Measurements from ENCODE around the gene ALKBH5.

The ALKBH5 gene

DNA sequence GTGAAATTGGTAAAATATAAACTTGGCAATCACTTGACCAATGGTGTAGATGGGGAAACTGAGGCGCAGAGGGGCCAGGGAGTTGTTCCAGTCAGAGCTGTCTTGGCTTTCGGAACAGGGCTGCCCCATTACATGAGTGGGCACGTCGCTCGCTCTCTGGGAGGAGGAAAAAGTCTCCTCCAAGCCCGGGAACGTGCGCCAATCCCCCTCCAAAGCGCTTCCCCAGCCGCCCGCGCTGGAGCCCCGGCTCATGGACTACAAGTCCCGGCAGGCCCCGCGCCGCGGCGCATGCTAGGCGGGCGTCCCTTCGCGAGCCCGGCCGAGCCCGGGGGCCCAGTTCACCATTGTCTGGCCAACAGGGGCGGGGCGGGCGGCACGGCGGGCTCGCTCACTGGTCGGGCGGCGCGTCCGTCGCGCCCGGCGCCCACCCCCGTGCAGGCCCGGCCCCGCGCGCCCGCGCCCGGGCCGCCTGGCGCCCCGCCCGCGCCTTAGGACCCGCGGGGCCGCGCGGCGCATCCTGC, 41.6 kb downstream of the ALKBH5 start, which contains the start of gene LLGL1:
Gene LLGL1, plus strand, starts transcription at position 515 of the 521 bp plus-strand sequence. CDS start 48 bp downstream, outside the sequence.
- peak; percentile 97 for DNase-seq

GRCh38 chr17:18225642-18226283, 42.1 kb downstream of the ALKBH5 start:
- peak; percentile 83 for DNase-seq

- no peak for DNase-seq
Measured at GRCh38 chr17:18226284-18226945, 42.8 kb downstream of the ALKBH5 start.

GRCh38 chr17:18227635-18228034, 44.0 kb downstream of the ALKBH5 start:
- no peak for DNase-seq

- no peak for DNase-seq
Measured at GRCh38 chr17:18228176-18228682, 44.6 kb downstream of the ALKBH5 start.

DNA sequence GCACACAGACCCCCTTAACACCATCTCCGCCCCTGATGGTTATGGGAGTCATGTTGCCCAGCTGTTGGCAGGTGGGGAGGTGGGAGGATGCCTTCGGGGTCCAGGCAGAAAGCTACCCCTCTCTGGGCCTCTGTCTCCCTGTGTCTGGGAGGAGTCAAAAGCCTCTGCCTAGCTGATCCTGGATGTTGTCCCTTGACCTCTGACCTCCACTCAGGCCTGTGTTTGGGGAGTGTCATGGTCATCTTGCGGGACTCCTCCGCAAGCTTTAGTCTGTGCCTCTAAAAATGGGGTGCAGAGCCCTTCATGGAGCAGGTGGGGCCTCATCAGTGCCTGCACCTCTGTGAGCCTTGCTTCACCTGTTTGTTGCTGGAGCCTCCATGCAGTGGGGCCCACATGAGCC, 45.6 kb downstream of the ALKBH5 start:
- DNase-seq: no peak

DNA sequence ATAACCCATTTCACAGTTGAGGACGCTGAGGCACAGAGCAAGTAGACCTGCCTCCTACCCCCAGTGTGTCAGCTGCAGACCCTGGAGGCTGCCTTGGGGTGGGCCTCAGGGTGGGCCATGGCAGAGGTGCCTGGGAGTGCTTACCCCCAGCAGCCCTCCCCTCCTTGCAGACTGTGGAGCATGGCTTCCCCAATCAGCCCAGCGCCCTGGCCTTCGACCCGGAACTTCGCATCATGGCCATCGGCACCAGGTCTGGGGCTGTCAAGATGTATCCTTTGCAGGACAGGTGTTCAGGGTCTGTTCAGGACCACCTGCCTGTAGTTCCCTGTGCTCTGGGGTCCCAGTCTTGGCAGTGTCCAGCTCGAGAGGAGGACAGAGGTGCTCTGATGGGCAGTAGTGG, 46.1 kb downstream of the ALKBH5 start:
- DNase-seq: no peak

DNA sequence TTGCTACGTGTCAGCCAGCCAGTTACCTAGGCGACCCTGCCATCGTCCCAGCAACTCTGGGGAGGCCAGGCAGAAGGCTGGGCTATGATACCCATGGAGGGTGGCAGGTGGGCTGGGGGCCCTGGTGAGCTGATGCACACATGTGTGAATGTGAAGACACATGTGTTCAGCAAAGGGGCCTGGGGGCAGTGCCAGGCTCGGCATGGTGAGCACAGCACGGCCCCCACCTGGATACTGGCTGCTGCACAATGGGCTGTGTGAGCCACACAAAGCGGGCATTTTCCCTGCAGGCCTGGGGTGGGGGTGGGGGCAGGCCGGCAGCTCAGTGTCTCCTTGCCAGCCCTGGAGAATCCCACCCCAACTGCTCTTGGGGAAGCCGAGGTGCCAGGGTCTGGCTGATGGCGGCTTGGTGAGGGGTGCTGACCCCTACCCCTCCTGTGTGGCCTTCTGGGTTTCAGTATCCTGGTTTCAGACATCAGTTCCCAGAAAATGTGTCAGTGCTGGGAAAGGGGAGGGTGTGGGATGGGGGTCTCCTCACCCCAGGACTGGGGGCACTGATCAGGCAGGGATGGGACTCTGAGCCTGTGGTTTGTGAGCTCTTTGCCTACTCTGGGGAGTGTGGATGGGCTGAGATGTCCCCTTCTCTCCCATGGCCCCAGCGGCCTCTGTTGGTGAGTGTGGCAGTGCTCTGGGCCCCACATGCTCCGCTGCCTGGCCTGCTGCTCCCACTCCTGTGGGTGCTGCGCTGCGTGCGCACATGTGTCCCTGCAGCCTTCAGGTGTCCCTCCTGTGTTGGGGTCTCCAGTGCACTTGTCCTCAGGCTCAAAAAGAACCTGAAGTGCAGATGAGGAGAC, 46.9 kb downstream of the ALKBH5 start:
- DNase-seq: no peak

DNA sequence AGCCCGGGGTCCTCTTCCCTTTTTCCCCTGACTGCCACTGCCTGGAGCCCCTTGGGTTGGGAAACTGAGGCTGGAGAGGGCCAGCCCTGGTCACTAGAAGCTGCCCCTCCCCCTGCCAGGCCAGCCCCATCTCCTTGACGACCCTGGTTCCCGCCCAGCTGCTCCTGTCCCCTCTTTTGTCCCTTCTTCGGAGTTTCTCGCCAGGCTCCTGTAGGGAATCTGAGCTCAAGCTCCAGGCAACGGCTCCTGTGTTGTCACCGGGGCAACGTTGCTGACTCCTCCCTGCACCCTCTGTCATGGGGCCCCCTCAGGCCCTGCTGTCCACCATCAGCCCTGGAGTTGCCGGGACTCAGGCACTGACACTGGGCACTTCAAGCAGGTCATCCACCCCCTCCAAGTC, 47.5 kb downstream of the ALKBH5 start:
- no peak for DNase-seq

DNA sequence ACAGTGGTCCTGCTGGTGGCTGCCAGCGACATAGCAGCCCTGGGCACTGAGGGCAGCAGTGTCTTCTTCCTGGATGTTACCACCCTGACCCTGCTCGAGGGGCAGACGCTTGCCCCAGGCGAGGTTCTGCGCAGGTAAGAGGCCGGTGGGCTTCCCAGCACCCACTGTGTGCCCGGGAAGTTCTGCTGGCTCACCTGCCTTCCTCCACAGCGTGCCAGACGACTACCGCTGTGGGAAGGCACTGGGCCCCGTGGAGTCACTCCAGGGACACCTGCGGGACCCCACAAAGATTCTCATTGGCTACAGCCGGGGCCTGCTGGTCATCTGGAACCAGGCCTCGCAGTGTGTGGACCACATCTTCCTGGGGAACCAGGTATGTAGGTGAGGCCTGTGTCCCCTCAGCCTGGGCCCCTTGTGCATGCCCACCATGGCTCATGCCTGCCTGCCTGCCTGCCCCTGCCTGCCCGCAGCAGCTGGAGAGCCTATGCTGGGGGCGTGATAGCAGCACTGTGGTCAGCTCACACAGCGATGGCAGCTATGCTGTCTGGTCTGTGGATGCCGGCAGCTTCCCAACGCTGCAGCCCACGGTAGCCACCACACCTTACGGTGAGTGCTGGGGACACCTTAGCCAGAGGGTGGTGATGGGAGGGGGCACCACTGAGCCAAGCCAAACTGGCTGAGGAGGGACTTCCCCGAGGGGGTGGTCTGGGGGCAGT, 50.3 kb downstream of the ALKBH5 start:
- no peak for DNase-seq

DNA sequence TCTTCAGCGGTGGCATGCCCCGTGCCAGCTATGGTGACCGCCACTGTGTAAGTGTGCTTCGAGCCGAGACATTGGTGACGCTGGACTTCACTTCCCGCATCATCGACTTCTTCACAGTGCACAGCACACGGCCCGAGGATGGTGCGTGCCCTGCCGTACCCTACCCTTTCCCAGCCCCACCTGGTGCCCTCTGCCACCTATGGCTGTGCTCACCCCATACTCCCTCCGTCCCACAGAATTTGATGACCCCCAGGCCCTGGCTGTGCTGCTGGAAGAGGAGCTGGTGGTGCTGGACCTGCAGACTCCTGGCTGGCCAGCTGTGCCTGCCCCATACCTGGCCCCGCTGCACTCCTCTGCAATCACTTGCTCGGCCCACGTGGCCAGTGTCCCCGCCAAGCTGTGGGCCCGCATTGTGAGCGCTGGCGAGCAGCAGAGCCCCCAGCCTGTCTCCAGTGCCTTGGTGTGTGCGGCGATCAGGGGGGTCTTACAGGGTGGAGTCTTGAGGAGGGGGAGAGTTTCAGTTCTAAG, 51.3 kb downstream of the ALKBH5 start:
- no peak for DNase-seq

DNA sequence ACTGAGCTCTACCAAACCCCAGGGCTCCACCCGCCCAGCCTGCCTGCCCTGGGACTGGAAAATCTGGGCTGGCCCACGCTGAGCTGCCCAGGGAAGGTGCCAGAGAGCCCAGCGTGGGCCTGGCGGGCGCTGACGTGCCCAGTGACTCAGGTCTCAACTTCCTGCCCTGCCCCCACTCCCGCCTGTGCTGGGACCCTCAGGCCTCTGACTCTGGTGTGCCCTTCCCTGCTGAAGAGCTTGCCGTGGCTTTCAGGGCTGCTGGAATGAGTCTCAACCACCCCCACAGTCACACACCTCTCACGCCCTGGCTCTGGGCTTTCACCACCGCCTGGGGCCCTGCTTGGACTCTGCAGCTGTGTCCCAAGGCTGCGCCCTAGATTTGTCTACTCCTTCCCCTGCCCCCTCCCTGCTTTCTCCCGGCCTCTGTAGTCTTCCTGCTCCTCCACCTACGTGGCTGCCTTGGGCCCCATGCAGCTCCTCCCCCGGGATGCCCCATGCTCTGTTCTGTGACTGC, 52.2 kb downstream of the ALKBH5 start:
- no peak for DNase-seq

DNA sequence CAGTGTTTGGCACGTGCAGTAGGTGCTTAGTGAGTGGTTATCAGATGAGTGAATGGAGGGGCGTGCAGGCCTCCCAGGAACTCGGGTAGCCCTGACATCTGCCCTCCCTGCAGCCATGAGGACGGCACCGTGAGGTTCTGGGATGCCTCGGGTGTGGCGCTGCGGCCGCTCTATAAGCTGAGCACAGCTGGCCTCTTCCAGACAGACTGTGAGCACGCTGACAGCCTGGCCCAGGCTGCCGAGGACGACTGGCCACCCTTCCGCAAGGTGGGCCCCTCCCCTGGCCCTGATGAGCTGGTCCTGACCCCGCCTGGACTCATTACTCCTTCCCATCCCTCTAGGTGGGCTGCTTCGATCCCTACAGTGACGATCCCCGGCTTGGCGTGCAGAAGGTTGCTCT, 52.9 kb downstream of the ALKBH5 start:
- DNase-seq: no peak

DNA sequence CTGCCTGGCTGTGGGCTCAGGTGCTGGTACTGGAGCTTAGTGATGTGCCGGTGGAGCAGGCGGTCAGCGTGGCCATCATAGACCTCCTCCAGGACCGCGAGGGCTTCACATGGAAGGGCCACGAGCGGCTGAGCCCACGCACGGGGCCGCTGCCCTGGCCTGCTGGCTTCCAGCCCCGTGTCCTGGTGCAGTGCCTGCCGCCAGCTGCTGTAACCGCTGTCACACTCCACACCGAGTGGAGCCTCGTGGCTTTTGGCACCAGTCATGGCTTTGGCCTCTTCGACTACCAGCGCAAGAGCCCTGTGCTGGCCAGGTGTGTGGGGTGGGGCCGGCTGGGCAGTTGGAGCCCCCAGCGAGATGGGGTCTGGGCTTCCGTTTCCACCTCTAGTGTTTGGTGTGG, 53.8 kb downstream of the ALKBH5 start:
- DNase-seq: no peak

- DNase-seq: no peak
Measured at GRCh38 chr17:18238299-18238698, 54.7 kb downstream of the ALKBH5 start.

DNA sequence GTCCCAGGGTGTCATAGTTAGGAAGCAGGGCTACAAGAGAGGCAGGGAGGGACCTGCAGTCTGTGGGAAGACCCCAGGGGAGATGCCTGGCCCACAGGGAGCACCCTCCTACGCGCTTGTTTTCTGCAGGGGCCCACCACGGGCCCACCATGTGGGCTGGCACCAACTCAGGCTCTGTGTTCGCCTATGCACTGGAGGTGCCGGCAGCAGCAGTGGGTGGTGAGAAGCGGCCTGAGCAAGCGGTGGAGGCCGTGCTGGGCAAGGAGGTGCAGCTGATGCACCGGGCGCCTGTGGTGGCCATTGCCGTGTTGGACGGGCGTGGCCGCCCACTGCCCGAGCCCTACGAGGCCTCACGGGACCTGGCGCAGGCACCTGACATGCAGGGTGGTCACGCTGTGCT, 56.8 kb downstream of the ALKBH5 start:
- DNase-seq: no peak

DNA sequence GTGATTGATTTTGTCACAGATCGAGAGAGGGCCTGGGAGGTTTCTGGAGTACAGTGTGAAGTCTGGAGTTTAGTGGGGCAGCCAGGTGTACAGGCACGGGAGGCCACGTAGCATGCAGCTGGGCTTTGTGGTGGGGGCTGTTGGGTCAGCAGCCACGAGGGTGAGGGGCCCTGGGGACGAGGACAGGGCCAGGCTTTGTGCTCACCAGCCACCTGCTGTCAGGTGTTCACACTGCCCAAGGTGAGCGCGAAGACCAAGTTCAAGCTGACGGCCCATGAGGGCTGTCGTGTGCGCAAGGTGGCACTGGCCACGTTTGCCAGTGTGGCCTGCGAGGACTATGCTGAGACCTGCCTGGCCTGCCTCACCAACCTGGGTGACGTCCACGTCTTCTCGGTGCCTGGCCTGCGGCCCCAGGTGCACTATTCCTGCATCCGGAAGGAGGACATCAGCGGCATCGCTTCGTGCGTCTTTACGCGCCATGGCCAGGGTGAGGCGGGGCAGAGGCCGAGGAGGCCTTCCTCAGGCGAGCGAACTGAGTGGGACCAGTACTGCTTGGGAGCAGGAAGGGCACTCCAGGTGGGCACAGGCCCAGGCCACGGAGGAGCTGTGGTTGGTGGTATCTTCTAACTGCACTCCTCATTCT, 57.7 kb downstream of the ALKBH5 start:
- no peak for DNase-seq

GRCh38 chr17:18245038-18245776, 61.6 kb downstream of the ALKBH5 start:
- no peak for DNase-seq

DNA sequence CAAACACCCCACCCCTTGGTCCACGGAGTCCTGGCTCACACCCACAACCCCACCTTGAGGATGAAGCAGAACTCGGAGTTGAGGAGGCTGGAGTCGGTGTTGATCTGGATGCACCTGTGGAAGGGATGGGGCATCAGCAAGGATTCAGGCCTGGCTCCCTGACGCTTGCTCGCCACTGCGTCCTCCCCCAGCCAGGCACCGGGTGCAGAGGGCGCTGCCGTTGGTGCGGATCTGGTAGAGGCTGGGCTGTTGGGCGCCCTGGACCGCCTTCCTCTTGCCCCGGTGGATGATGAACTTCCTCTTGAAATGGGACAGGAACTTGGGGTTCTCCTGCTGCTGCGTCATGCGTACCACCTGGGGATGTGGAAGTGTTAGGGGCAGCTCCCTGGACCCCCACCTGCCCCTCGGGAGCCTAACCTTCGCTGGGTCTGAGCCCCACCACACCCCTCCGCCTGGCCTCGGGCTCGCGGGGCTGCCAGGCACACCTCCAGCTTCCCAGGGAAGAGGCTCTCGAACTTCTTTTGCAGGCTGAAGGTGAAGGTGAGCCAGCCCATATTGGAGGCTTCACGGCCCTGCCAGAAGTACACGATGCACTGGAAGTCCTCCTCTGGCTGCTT, 62.6 kb downstream of the ALKBH5 start:
- no peak for DNase-seq

DNA sequence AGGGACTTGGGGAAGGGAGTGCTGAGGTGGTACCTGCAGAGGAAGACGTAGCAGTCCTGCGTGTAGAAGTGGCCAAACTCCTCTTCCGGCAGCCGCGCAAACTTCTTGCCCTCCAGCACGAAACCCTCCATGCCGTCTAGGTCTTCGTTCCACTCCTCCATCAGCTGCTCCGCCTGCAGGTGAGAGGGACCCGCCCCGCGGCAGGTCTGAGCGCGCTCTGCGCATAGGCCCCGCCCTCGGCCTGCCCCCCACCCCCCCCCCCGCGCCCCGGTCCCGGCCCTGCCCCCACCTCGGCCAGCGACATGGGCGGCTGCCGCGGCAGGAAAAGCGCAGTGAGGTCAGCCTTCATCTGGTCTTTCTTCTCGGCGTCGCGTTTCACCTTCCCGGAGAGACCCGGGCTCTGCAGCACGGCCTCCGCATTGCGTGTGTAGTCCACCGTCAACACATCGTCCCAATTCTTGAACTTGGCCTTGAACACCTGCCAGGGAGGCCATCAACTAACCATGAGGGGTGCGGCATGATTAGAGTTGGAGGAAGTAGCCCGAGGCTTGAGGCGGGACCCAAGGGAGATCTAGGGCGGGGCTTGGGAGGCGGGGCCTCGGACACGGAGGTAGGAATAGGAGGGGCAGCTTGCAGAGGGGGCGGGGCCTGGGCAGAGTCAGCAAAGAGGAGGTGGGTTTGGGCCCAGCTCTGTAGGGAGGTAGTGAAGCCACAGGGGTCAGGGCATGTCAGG, 63.4 kb downstream of the ALKBH5 start:
- no peak for DNase-seq

All from left hindlimb (tissue), 1 donor.